DMS53 (cell line): ENCODE data around the gene TMEM174.

ENCODE experiments used
- DNase-seq: peaks from one replicate; lab custom pipeline; 2025; lab: John Stamatoyannopoulos, UW

TMEM174 gene

GRCh38 chr5:73172951-73173350, at the start of gene TMEM174:
Gene TMEM174, plus strand, starts transcription at chr5:73173193. Its CDS starts 51 bp downstream, at chr5:73173244.
- no peak for DNase-seq

GRCh38 chr5:73125289-73125688, 47.7 kb upstream of the TMEM174 start:
- no peak for DNase-seq

GRCh38 chr5:73126381-73126780, 46.6 kb upstream of the TMEM174 start:
- DNase-seq = no peak

- no peak for DNase-seq
These were observed 46.0 kb upstream of the TMEM174 start for GRCh38 chr5:73126957-73127356.

- no peak for DNase-seq
These were observed 43.9 kb upstream of the TMEM174 start for GRCh38 chr5:73129143-73129542.

- DNase-seq = no peak
These were observed 42.2 kb upstream of the TMEM174 start for GRCh38 chr5:73130811-73131210.

- DNase-seq = peak; percentile 8
These were observed 41.1 kb upstream of the TMEM174 start for GRCh38 chr5:73131711-73132425.

GRCh38 chr5:73132759-73133158, 40.2 kb upstream of the TMEM174 start:
- no peak for DNase-seq

- no peak for DNase-seq
These were observed 38.0 kb upstream of the TMEM174 start for GRCh38 chr5:73135021-73135420.

GRCh38 chr5:73135429-73136054, 37.5 kb upstream of the TMEM174 start:
- DNase-seq = peak; percentile 39

GRCh38 chr5:73136055-73136562, 36.9 kb upstream of the TMEM174 start:
- DNase-seq = no peak

GRCh38 chr5:73137563-73138530, 35.1 kb upstream of the TMEM174 start:
- DNase-seq = no peak

GRCh38 chr5:73139485-73139884, 33.5 kb upstream of the TMEM174 start:
- DNase-seq = no peak

GRCh38 chr5:73140801-73141200, 32.2 kb upstream of the TMEM174 start:
- no peak for DNase-seq

- DNase-seq = no peak
These were observed 31.0 kb upstream of the TMEM174 start for GRCh38 chr5:73142035-73142434.

- no peak for DNase-seq
These were observed 29.3 kb upstream of the TMEM174 start for GRCh38 chr5:73143716-73144115.

GRCh38 chr5:73149540-73149939, 23.5 kb upstream of the TMEM174 start:
- DNase-seq = no peak

- DNase-seq = no peak
These were observed 22.1 kb upstream of the TMEM174 start for GRCh38 chr5:73150876-73151275.

- DNase-seq = no peak
These were observed 21.1 kb upstream of the TMEM174 start for GRCh38 chr5:73151766-73152410.

GRCh38 chr5:73152411-73153388, 20.3 kb upstream of the TMEM174 start:
- peak; percentile 19 for DNase-seq

GRCh38 chr5:73153513-73153912, 19.5 kb upstream of the TMEM174 start:
- DNase-seq = no peak
